Kidney (tissue), 14 donors: Measurements from ENCODE around the gene NEDD4L. TPM values are rescaled to one million over a fixed set of nuclear protein-coding genes. Genes with fewer than 3 reads are reported as not detected.

Experiments
- DNase-seq, 5 donors: peaks; one replicate each; pipeline ENCODE4 v3.0.0-alpha.2; 2013 to 2020
- FAIRE-seq: peaks from 2 replicates; lab custom pipeline; 2012; peaks lifted over from hg19 to GRCh38; lab: Jason Lieb, UNC
- H3K27ac ChIP-seq, 2 donors: one replicate each; pipeline ENCODE4 v1.7.0; 2013; ENCODE audit warnings: low read depth in 2 of 2, low read length in 2 of 2, inconsistent platforms in 1 of 2
- H3K27me3 ChIP-seq: one replicate; pipeline ENCODE4 v1.7.1; 2013; ENCODE audit warnings: low read length, inconsistent platforms; ENCODE audit not compliant: control insufficient read depth, insufficient read depth
- H3K36me3 ChIP-seq, 3 donors: one replicate each; pipeline versions ENCODE4 v1.7.0 to v1.7.1; 2013; ENCODE audit warnings: low read length in 3 of 3, control low read depth in 1 of 3, inconsistent platforms in 1 of 3; ENCODE audit not compliant: insufficient read depth in 3 of 3, control insufficient read depth in 2 of 3
- H3K4me1 ChIP-seq, 3 donors: one replicate each; pipeline versions ENCODE4 v1.7.0 to v1.7.1; 2013; ENCODE audit warnings: low read length in 3 of 3, inconsistent platforms in 1 of 3, low read depth in 1 of 3; ENCODE audit not compliant: control insufficient read depth in 2 of 3, insufficient read depth in 2 of 3
- H3K4me3 ChIP-seq, 3 donors: one replicate each; pipeline versions ENCODE4 v1.7.0 to v1.8.1; 2013; ENCODE audit warnings: low read length in 3 of 3, control low read depth in 1 of 3, inconsistent platforms in 1 of 3
- H3K9ac ChIP-seq, 3 donors: one replicate each; pipeline versions ENCODE4 v1.7.0 to v1.7.1; 2013; ENCODE audit warnings: low read length in 3 of 3, control low read depth in 1 of 3, inconsistent platforms in 1 of 3
- H3K9me3 ChIP-seq, 3 donors: one replicate each; pipeline versions ENCODE4 v1.7.0 to v1.7.1; 2013; ENCODE audit warnings: low read length in 3 of 3, control low read depth in 1 of 3, inconsistent platforms in 1 of 3; ENCODE audit not compliant: control insufficient read depth in 2 of 3, insufficient read depth in 1 of 3
- CTCF ChIP-seq: IDR thresholded peaks from 3 replicates; pipeline ENCODE4 v1.5.1; 2012; ENCODE audit warnings: mild to moderate bottlenecking, moderate library complexity, borderline replicate concordance; ENCODE audit not compliant: insufficient read depth; ENCODE audit errors: extremely low read depth
- intact Hi-C: fragments of 100-400 bp; cut with DNase I; formaldehyde crosslinking; loops from one replicate; pipeline ENCODE4 v1.11.1; 2022
- polyA plus RNA-seq: library from polyadenylated mRNA; stranded (reverse); fragments of 350-450 nt; fragmentation: Illumina TruSeq; extraction: RNeasy Lipid Tissue Mini Kit (QIAGEN cat#74804); gene quantifications from one replicate; pipeline ENCODE4 v1.2.3, GENCODE V29; 2014; ENCODE audit warnings: low read depth, low replicate concordance; ENCODE audit not compliant: insufficient read depth
- total RNA-seq: library from RNA; stranded (reverse); fragmentation: NEBNext Ultra II Directional; extraction: Animal tissue kit (Norgen Biotek cat#: 25700); gene quantifications from one replicate; pipeline ENCODE4 v1.2.1, GENCODE V29; 2021
- donor health status: control.
- donor health status: control.
- donor health status: control.
- donor health status: control.
- donor health status: control.
- donor health status: DM: yes; HTN: yes; CAD: no.
- donor health status: Normal renal cell carcinoma (clear cell type).

NEDD4L gene
- total and polyA plus RNA-seq, 2 donors from 2014 or later, result 90.8 to 95.7 TPM

- Histone ChIP-seq H3K9ac (no peak overlapping the region), H3K27ac (no peak overlapping the region), H3K36me3 (no peaks in the 10 kb centered on the region), H3K9me3 (no peaks in the 10 kb centered on the region), H3K27me3 (no peaks in the 10 kb centered on the region), H3K4me3 (no peak overlapping the region), H3K4me1 (peaks cover 0 to 37% (median 18%) of the 10 kb centered on the region in 3 donors)
- FAIRE-seq, result no peak
- no peak for DNase-seq
- intact Hi-C loops, result no loop called here
- TF ChIP-seq CTCF, result no peak
These were observed 174.1 kb downstream of the NEDD4L start for GRCh38 chr18:58218117-58218516.

GRCh38 chr18:58221060-58221725 is 177.2 kb downstream of the NEDD4L start:
- H3K27me3 ChIP-seq, result no peaks in the 10 kb centered on the region
- DNase-seq, result peak in 1 of 5 donors; percentile 25
- H3K36me3 ChIP-seq, result no peaks in the 10 kb centered on the region
- H3K4me1 ChIP-seq, result peaks cover 0 to 62% (median 25%) of the 10 kb centered on the region in 3 donors
- H3K27ac ChIP-seq, result peak overlapping the region; percentile 81 to 97
- peak overlapping the region in 2 of 3 donors; percentile 50 to 51 for H3K4me3 ChIP-seq
- peak overlapping the region in 2 of 3 donors; percentile 49 to 62 for H3K9ac ChIP-seq
- FAIRE-seq, result no peak
- TF ChIP-seq CTCF, result no peak
- intact Hi-C loops, result no loop called here
- no peaks in the 10 kb centered on the region for H3K9me3 ChIP-seq

- Histone ChIP-seq H3K9ac (peak overlapping the region in 1 of 3 donors; percentile 62), H3K4me3 (peak overlapping the region in 1 of 3 donors; percentile 51), H3K36me3 (no peaks in the 10 kb centered on the region), H3K9me3 (no peaks in the 10 kb centered on the region), H3K27ac (peak overlapping the region; percentile 81 to 97), H3K27me3 (no peaks in the 10 kb centered on the region), H3K4me1 (peaks cover 0 to 72% (median 30%) of the 10 kb centered on the region in 3 donors)
- no peak for DNase-seq
- FAIRE-seq, result no peak
- intact Hi-C loops, result no loop called here
- no peak for TF ChIP-seq CTCF
These were observed 178.6 kb downstream of the NEDD4L start for GRCh38 chr18:58222432-58223125.
